Left lung (tissue), 10 donors: ENCODE measurements around the gene GJD2. TPM values are rescaled to one million over a fixed set of nuclear protein-coding genes. Genes with fewer than 3 reads are reported as not detected.
A peak's percentile ranks its signal among the peaks of the same experiment; 100 is the strongest.

Source experiments
- ATAC-seq: fragments of 200-7000 bp; cut with Tn5 transposase; one replicate; pipeline ENCODE4 v1.9.1; 2020; ENCODE audit warnings: moderate library complexity
- DNase-seq, 4 donors: peaks; one replicate each; pipeline ENCODE4 v3.0.0-alpha.2; 2013 to 2020
- H3K27ac ChIP-seq, 2 donors: fragments of 200-600 bp; sonication (generic) in 1 of 2; one replicate each; pipeline versions ENCODE4 v1.5.0 to v1.8.0; 2020 to 2021
- H3K27me3 ChIP-seq, 2 donors: fragments of 200-600 bp; sonication (generic) in 1 of 2; one replicate each; pipeline versions ENCODE4 v1.5.0 to v1.8.0; 2020 to 2021
- H3K36me3 ChIP-seq, 2 donors: fragments of 200-600 bp; sonication (generic) in 1 of 2; one replicate each; pipeline versions ENCODE4 v1.5.0 to v1.8.0; 2020 to 2021
- H3K4me1 ChIP-seq, 2 donors: fragments of 200-600 bp; one replicate each; pipeline ENCODE4 v1.8.0; 2021
- H3K4me3 ChIP-seq, 2 donors: fragments of 200-600 bp; sonication (generic) in 1 of 2; one replicate each; pipeline versions ENCODE4 v1.5.0 to v1.8.0; 2020 to 2021; ENCODE audit warnings: mild to moderate bottlenecking in 1 of 2
- H3K9me3 ChIP-seq, 2 donors: fragments of 200-600 bp; sonication (generic) in 1 of 2; one replicate each; pipeline versions ENCODE4 v1.5.0 to v1.8.0; 2020 to 2021
- CTCF ChIP-seq, 2 donors: fragments of 200-600 bp; sonication (generic) in 1 of 2; IDR thresholded peaks; one replicate each; pipeline versions ENCODE4 v1.5.0 to v1.8.0; 2021; ENCODE audit warnings: antibody characterized with exemption in 2 of 2
- intact Hi-C, 2 donors: fragments of 100-400 bp; cut with DNase I; formaldehyde crosslinking; loops; one replicate each; pipeline versions ENCODE4 v1.11.2 to v1.14.2; 2022
- polyA plus RNA-seq, 6 donors: library from polyadenylated mRNA; unstranded; fragments of 120-200 nt; gene quantifications; one replicate each; pipeline ENCODE4 v1.2.1, GENCODE V29; 2013; ENCODE audit not compliant: insufficient read length in 6 of 6
- total RNA-seq, 2 donors: library from RNA; stranded (reverse); fragmentation: NEBNext Ultra II Directional; extraction: Animal tissue kit (Norgen Biotek cat#: 25700); gene quantifications; one replicate each; pipeline ENCODE4 v1.2.1, GENCODE V29; 2021
- donor health status: DM: no; HTN: yes; CAD: no.
- donor health status: DM: no; HTN: no; CAD: no.

Gene GJD2
- total and polyA plus RNA-seq, 8 donors = 0.07 to 0.10 TPM; not detected in 6

GRCh38 chr15:34713635-34714034, 41.2 kb downstream of the GJD2 start:
- no peak for TF ChIP-seq CTCF (IDR thresholded peaks at IDR 0.05)
- no peak for ATAC-seq
- intact Hi-C loops = no loop called here

GRCh38 chr15:34709866-34710265, 44.9 kb downstream of the GJD2 start:
- H3K4me3 ChIP-seq = no peak overlapping the region
- no peaks in the 10 kb centered on the region for H3K36me3 ChIP-seq
- DNase-seq (no peak), ATAC-seq (no peak)
- peaks cover 0 to 36% of the 10 kb centered on the region in 2 donors for H3K27me3 ChIP-seq
- TF ChIP-seq CTCF (IDR thresholded peaks at IDR 0.05) = no peak
- intact Hi-C loops = loop anchor here in 1 of 2 donors (10.0 kb wide), 1 partner anchor 215 kb away; no protein-coding TSS in a partner anchor
- no peaks in the 10 kb centered on the region for H3K4me1 ChIP-seq
- H3K9me3 ChIP-seq = no peaks in the 10 kb centered on the region
- H3K27ac ChIP-seq = no peak overlapping the region

More at GRCh38 chr15:34713635-34714034, 41.2 kb downstream of the GJD2 start:
- Histone ChIP-seq H3K4me1 (no peaks in the 10 kb centered on the region), H3K27me3 (peaks cover 0 to 50% of the 10 kb centered on the region in 2 donors), H3K27ac (no peak overlapping the region), H3K36me3 (no peaks in the 10 kb centered on the region), H3K9me3 (no peaks in the 10 kb centered on the region), H3K4me3 (no peak overlapping the region)
- no peak for DNase-seq

GRCh38 chr15:34708422-34708821, 46.4 kb downstream of the GJD2 start:
- Histone ChIP-seq H3K27me3 (peaks cover 0 to 24% of the 10 kb centered on the region in 2 donors), H3K9me3 (no peaks in the 10 kb centered on the region), H3K4me1 (no peaks in the 10 kb centered on the region), H3K36me3 (no peaks in the 10 kb centered on the region), H3K4me3 (no peak overlapping the region), H3K27ac (no peak overlapping the region)
- ATAC-seq (peak; percentile 76), DNase-seq (peak in 2 of 4 donors; percentile 30 to 64)
- intact Hi-C loops = loop anchor here in 1 of 2 donors (10.0 kb wide), 1 partner anchor 216 kb away; no protein-coding TSS in a partner anchor
- peak in 1 of 2 donors; percentile 55 for TF ChIP-seq CTCF (IDR thresholded peaks at IDR 0.05)

- no peak overlapping the region for H3K4me3 ChIP-seq
- intact Hi-C loops = loop anchor here in 1 of 2 donors (10.0 kb wide), 1 partner anchor 223 kb away; no protein-coding TSS in a partner anchor
- H3K36me3 ChIP-seq = no peaks in the 10 kb centered on the region
- DNase-seq (peak in 1 of 4 donors; percentile 43), ATAC-seq (no peak)
- TF ChIP-seq CTCF (IDR thresholded peaks at IDR 0.05) = no peak
- H3K27ac ChIP-seq = no peak overlapping the region
- H3K9me3 ChIP-seq = no peaks in the 10 kb centered on the region
- H3K4me1 ChIP-seq = no peaks in the 10 kb centered on the region
- no peaks in the 10 kb centered on the region for H3K27me3 ChIP-seq
These were observed 53.3 kb downstream of the GJD2 start for GRCh38 chr15:34701536-34701935.

Other genes with a start within 250 kb of the GJD2 start
- 10 to 100 TPM; 45.7 to 56.8 TPM for gene GOLGA8B, start 171.3 kb downstream of the GJD2 start, total RNA-seq
- gene GOLGA8B, start 171.3 kb downstream of the GJD2 start, polyA plus RNA-seq = 100 to 1,000 TPM; 132 to 223 (median 191) TPM
- 1 to 10 TPM; 3.3 to 4.5 TPM for gene ACTC1, start 40.6 kb upstream of the GJD2 start, total RNA-seq
- 1 to 10 TPM in 5 of 6 donors, under 1 TPM in 1; 0.94 to 4.3 (median 1.5) TPM for gene ACTC1, start 40.6 kb upstream of the GJD2 start, polyA plus RNA-seq
- gene AQR, start 214.7 kb upstream of the GJD2 start, total RNA-seq = 10 to 100 TPM; 26.1 to 30.3 TPM
- 10 to 100 TPM; 42.2 to 49.0 (median 44.2) TPM for gene AQR, start 214.7 kb upstream of the GJD2 start, polyA plus RNA-seq
- gene ZNF770, start 233.3 kb upstream of the GJD2 start, total RNA-seq = 10 to 100 TPM; 25.4 to 36.7 TPM
- 10 to 100 TPM; 34.5 to 46.5 (median 40.0) TPM for gene ZNF770, start 233.3 kb upstream of the GJD2 start, polyA plus RNA-seq